ENCODE results near the gene TRIM22.
A peak's percentile ranks its signal among the peaks of the same experiment; 100 is the strongest.
"Not testable (repeated sequence)": the region's sequence is repeated elsewhere in the genome, so short reads cannot be mapped to it uniquely, and the experiment has no call there.

Gene TRIM22, protein sequence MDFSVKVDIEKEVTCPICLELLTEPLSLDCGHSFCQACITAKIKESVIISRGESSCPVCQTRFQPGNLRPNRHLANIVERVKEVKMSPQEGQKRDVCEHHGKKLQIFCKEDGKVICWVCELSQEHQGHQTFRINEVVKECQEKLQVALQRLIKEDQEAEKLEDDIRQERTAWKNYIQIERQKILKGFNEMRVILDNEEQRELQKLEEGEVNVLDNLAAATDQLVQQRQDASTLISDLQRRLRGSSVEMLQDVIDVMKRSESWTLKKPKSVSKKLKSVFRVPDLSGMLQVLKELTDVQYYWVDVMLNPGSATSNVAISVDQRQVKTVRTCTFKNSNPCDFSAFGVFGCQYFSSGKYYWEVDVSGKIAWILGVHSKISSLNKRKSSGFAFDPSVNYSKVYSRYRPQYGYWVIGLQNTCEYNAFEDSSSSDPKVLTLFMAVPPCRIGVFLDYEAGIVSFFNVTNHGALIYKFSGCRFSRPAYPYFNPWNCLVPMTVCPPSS

DNA sequence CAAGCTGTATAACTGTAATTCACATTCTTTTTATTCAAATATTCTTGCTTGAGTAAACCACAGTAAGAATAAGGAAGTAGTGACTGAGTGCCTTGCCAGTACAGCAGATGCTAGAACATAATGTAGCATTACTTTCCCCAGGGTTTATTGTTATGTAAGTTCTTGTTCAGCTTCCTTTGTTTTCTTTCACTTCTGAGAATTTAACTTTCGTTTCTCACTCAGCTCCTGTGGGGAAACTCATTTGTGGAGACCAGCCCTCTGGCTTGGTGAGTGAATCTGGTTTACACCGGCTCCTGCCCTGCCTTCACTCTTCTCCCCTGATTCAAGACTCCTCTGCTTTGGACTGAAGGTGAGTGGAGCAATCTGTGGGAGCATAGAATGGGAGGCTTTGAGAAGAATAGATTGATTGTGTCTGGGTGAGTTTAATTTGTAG, at the start of gene TRIM22:
Gene TRIM22 (plus strand): TSS at position 240 of the 433 bp plus-strand sequence. CDS start 6,443 bp downstream, outside the sequence.
- FAIRE-seq (no peak), DNase-seq (ENCODE audit: low spot score) (peak; percentile 39)

DNA sequence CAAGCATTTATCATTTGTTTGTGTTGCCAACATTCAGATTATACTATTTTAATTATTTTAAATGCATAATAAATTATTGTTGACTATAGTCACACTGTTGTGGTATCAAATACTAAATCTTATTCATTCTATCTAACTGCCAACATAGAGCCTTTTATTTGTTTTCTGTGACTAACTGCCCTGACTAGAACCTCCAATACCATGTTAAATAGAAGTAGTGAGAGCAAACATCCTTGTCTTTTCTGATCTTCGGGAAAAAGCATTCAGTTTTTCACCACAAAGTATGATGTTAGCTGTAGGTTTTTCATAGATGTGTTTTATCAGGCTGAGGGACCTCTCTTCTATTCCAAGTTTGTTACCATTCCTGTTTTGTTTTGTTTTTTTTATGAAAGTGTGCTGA, 49.6 kb upstream of the TRIM22 start:
- DNase-seq (ENCODE audit: low spot score) = no peak
- FAIRE-seq = no peak

DNA sequence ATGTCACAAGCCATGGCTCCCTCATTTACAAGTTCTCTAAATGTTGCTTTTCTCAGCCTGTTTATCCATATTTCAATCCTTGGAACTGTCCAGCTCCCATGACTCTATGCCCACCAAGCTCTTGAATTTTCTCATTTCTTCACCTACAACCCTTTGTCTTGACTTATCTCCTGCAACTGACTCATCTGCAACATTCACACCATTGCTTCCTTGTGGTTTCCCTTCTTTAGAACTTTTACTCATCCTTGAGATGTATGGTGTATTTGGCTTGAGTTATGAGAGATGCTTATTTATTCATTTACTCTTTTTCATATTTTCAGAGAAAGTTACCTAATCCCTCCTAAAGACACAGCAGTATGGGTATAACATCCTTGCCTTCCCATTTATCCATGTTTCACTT, 46.0 kb upstream of the TRIM22 start:
- FAIRE-seq = no peak
- DNase-seq (ENCODE audit: low spot score) = no peak

DNA sequence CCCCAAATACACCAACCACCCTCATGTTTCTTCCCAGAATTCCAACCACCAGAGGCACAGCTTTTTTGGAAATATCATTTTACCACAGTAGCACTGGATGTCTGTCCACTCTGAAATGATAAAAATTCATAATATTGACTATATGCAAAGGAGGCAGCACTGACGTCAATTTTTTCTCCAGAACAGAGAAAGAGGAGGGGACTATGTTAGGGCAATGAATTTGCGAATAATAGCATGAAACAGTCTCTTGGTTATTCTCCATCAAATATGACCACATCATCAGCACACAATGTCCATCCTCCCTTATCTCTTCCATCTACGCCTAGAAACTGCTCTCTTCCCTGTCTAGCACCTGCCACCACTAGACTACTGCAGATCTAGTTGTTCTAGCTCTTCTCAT, 43.5 kb upstream of the TRIM22 start:
- FAIRE-seq (no peak), DNase-seq (ENCODE audit: low spot score) (no peak)

DNA sequence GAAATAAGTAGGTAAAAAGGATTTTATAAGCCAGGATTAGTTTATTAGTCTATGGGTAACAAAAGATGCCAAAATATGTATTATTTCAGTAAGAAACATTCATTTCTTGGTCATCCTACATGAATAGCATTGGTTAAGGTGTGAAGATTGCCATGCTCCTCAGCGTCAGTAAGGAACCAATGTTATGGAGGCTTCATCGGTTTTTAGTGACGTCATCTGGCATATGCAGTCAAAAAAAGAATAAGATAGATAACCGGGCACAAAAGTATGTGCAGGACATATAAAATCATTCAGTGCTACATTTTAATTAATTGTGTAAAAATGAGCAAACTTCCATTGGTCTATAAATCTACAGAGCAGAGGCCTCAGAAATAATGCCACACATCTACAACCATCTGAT, 34.1 kb upstream of the TRIM22 start:
- FAIRE-seq = no peak
- DNase-seq (ENCODE audit: low spot score) = no peak

DNA sequence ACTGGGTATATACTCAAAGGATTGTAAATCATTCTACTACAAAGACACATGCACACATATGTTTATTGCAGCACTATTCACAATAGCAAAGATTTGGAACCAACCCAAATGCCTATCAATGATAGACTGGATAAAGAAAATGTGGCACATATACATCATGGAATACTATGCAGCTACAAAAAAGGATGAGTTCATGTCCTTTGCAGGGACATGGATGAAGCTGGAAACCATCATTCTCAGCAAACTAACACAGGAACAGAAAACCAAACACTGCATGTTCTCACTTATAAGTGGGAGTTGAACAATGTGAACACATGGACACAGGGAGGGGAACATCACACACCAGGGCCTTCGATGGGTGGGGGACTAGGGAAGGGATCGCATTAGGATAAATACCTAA, 32.6 kb upstream of the TRIM22 start:
- DNase-seq (ENCODE audit: low spot score); FAIRE-seq: not testable (repeated sequence)

DNA sequence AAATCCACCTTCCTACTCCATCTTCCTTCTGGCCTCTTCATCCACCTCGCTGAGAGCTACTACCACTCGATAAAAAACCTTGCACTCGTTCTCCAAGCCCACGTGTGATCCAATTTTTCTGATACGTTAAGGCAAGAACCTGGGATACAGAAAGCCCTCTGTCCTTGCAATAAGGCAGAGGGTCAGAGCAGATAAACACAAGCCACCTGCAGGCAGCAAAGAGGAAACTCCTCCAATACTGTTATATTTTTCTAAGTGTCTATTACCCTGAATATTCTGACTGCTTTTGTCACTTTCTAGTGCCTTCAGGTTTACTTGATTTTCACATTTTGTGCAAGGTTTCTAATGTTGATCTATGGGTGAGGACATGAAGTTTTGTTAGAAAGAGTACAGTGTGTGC, 31.3 kb upstream of the TRIM22 start:
- FAIRE-seq (no peak), DNase-seq (ENCODE audit: low spot score) (no peak)

DNA sequence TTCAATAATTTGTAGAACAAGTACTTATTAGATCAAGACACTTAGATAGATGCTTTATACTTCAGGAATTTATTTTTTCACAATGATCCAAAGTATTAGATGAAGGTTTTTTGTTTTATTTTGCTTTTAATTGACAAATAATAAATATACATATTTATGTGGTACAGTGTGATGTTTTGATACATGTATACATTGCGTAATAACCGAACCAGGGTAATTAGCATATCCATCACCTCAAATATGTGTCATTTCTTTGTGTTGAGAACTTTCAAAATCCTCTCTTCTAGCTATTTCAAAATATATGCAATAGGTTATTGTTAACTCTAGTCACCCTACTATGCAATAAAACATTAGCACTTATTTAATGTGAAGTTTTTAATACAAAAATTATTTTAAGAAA, 26.1 kb upstream of the TRIM22 start:
- DNase-seq (ENCODE audit: low spot score) (no peak), FAIRE-seq (no peak)

DNA sequence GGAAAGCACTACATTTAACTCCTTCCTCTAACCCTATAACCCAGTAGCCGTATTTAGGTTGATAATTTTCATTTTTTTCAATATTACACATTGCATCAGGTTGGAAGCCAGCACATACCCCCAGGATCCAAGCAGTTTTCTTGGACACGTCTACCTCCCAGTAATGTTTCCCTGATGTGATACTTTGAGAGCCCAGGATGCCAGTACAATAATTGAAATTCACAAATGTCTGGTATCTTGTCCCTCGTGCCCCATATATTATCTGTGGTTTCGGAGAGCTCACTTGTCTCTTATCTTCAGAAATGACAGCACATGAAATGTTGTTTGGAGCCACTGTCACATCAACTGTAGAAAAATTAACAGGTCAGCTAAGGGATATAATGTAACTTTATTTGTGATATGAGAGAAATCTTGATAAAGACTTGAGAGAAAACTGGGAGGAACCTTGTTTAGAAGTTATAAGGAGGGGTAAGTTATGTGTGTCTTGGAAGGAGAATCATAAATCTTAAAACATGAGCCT, 24.5 kb upstream of the TRIM22 start:
- DNase-seq (ENCODE audit: low spot score) = no peak
- FAIRE-seq = no peak

DNA sequence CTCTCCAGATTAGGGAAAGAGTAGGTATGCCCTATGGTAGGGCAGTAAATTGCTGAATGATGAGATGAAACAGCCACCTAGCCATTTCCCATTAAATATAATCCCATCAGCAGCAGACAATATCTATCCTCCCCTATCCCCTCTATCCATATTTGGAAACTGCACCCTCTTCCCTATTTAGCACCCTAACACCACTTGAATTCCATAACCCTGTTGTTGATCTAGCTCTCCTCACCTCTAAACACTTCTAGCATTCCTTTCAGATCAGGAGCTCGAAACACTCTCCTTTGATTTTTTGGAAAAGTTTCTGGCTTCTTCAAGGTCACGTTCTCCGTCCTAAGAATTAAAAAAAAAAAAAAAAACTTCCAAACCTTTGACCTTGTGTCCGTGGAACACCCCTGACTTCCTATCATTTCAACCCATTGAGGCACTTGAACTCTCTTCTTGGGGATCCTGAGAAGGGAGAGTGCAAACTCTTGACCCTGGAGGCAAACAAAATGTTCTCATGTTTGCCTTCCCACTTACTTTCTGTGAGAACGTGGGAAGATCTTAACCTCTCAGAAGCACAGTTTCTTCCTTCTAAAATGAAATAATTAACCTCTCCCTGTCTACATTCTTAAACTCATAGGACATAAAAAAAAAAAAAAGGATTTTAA, 23.7 kb upstream of the TRIM22 start:
- DNase-seq (ENCODE audit: low spot score) (no peak), FAIRE-seq (no peak)

DNA sequence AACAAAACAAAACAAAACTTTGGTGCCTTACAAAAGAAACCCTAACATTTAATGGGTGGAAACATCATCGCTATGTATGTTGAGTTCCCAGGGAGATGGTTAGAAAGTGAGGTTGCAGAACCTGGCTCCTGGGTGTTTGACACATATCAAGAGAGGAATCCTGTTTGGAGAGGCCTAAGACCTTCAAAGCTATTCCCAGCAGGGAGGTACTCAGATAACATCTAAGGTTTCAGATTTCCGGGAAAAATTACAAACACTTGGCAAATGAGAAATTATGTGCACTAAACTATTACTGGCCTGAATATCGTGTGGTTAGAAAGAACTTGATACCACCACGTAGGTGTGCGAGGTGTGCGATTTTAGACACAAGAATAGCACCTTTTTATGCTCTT, 23.2 kb upstream of the TRIM22 start:
- FAIRE-seq (no peak), DNase-seq (ENCODE audit: low spot score) (no peak)

DNA sequence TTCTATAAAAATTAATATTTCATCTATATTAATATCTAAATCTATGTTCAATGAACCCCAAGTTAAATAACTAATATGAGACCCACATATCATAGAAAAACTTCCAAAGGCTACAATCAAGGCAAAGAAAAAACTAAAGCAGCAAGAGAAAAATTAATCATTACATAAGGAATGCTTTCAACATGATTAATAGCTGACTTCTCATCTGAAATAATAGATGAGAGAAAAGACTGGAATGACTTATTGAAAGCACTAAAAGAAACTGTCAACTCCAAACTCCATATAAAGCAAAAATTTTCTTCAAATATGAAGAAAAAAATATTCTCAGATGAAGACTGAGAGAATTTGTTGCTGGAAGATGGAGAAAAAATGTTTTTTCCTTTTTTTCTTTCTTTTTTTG, 17.8 kb upstream of the TRIM22 start:
- FAIRE-seq = peak; percentile 86
- DNase-seq (ENCODE audit: low spot score) = peak; percentile 31

DNA sequence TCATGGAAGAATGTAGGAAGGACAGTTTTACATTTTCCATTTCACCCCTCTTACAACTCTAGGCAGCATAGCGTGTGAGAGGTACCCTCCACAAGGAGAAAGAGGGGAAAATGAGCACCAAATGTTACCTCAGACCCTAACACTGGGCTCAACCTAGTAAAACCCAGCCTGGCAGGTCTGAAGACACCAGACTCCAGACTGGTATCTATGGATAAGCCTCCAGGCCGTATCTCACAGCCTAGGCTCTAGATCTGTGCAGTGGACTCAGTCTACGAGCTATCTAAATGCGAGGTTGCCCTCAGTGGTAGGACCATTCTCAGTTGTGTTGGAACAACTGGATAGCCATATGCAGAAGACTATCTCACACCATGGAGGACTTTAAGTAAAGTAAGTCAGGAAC, 15.2 kb upstream of the TRIM22 start:
- DNase-seq (ENCODE audit: low spot score) (no peak), FAIRE-seq (no peak)

DNA sequence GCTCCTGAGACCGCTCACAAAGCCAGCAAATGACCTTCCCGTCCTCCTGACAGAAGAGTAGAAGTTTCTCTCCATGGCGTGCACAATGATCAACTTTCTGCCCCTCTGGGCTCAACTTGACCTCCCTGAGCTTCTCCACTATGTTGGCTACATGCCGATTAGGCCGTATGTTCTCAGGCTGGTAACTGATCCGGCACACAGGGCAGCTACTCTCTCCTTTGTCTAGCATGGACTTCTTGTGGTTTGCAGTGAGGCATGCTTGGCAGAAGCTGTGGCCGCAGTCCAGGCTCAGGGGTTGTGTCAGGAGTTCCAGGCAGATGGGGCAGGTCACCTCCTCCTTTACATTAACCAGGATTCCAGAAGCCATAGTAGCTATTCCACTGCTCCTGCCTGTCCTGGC, 9.8 kb upstream of the TRIM22 start:
- DNase-seq (ENCODE audit: low spot score) = peak; percentile 90
- peak; percentile 92 for FAIRE-seq

DNA sequence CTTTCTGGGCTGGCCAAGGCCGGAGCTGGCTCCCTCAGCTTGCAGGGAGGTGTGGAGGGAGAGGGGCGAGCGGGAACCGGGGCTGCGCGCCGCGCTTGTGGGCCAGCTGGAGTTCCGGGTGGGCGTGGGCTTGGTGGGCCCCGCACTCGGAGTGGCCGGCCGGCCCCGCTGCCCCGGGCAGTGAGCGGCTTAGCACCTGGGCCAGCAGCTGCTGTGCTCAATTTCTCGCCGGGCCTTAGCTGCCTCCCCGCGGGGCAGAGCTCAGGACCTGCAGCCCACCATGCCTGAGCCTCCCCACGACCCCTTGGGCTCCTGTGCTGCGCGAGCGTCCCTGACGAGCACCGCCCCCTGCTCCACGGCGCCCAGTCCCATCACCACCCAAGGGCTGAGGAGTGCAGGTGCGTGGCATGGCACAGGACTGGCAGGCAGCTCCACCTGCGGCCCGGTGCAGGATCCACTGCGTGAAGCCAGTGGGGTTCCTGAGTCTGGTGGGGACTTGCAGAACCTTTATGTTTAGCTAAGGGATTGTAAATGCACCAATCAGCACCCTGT, 6.6 kb upstream of the TRIM22 start:
- FAIRE-seq = not testable (repeated sequence)

DNA sequence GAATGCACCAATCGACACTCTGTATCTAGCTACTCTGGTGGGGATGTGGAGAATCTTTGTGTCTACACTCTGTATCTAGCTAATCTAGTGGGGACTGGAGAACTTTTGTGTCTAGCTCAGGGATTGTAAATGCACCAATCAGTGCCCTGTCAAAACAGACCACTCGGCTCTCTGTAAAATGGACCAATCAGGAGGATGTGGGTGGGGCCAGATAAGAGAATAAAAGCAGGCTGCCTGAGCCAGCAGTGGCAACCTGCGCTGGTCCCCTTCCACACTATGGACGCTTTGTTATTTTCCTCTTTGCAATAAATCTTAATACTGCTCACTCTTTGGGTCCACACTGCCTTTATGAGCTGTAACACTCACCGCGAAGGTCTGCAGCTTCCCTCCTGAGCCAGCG, 6.0 kb upstream of the TRIM22 start:
- DNase-seq (ENCODE audit: low spot score); FAIRE-seq: not testable (repeated sequence)

More for the DNA sequence above, 6.6 kb upstream of the TRIM22 start:
- not testable (repeated sequence) for DNase-seq (ENCODE audit: low spot score)

DNA sequence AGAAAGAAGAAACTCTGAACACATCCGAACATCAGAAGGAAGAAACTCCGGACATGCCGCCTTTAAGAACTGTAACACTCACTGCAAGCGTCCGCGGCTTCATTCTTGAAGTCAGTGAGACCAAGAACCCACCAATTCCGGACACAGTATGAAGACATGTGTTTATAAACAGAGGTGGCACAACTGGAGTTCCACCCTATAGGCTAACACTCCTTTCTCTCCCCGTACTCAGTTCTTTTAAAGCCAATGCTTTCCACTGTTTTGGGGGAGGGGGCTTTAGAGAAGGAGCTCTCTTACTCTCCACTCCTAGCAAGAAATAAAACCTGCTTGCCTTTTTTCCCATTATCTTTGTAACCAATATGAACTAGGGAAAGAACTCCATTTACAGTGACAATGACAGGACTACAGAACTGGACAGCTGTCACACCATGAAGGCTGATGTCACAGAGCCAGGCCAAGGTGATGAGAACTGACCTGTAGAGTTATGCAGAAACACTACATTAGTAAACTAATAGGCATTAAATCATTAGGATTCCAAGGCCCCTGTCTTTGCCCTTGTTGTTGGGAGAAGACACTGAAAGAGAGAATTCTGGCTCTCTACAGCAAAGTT, 5.4 kb upstream of the TRIM22 start:
- DNase-seq (ENCODE audit: low spot score) = no peak
- FAIRE-seq = no peak

DNA sequence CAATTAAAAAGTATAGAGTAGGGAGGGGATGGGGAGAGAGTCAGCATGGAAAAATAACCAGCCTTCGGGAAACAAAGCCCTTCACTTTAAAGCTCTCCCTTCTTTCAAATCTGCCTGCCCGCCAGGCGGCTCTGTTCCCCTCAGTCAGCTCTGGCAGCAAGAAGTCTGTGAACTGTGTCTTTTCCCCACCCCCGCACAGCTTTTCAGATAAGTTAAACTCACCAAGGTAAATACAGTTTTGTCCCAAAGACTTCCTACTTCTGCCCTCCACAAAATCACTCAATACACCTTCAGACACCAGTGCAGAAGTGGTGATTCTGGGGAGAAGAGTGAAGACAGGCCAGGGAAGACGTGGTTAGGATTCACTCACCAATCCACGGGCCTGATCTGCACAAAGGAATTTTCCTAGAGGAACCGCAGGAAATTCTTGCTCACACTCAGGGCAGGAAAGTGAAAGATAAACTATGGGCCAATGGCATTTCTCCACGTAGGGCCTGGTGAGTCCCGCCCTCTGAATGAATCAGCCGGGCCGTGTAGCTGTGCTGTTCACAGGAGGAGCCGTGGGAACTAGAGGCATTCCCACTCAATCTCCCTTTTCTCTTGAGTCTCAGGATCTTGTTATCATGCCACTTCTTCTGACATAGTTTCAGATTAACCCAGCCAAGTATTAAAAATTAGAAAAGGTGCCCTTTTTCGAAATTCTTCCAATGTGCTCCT, 4.8 kb upstream of the TRIM22 start, which contains the start of gene TRIM5:
Gene TRIM5 (minus strand): TSS at position 429 of the 717 bp plus-strand sequence. CDS start 4,897 bp downstream, outside the sequence.
- peak; percentile 88 for FAIRE-seq
- peak; percentile 89 for DNase-seq (ENCODE audit: low spot score)

DNA sequence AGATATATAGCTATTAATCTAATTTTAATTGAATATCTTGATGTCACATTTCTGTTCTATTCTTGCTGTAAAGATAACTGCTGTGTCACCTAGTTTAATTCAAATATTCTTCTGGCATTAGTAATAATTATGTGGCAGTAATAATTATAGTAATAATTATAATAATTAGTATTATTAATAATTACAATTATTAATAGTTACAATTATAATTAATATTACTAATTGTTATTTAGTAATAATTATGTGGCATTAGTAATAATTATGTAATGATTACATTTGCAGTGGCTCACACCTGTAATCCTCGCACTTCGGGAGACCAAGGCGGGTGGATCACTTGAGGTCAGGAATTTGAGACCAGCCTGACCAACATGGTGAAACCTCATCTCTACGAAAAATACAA, 3.2 kb upstream of the TRIM22 start:
- DNase-seq (ENCODE audit: low spot score) = no peak
- no peak for FAIRE-seq

DNA sequence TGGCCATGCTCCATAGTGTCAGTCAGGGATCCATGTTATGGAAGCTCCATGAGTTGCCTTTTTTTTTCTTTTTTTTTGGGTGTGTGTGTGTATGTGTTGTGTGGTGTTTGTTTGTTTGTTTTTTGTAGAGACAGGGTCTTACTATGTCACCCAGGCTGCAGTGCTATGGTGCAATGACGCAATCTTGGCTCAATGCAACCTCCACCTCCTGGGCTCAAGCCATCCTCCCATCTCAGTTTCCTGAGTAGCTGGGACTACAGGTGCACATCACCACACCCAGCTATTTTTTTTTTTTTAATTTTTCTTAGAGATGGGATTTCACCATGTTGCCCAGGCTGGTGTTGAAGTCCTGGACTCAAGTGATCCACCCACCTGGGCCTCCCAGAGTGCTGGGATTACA, 1.1 kb upstream of the TRIM22 start:
- DNase-seq (ENCODE audit: low spot score) (no peak), FAIRE-seq (no peak)

DNA sequence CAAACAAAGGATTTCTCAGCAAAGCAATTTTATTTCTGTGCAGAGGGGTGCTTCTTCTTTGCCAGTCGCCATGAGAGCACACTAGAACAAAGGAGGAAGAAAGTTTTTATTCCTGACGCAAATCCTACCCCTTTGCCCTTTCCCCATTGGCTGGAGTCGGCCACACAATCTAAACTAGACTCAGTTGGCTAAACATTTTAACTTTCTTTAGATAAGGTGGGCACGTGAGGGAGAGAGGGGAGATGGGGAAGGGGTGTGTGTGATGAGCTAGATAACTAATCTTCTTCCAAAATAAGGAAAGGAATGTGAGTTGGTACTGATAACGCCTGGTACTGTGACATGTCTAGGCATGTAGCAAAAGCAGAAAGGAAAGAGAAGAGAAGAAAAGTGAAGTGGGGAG, 626 bp downstream of the TRIM22 start:
- FAIRE-seq (no peak), DNase-seq (ENCODE audit: low spot score) (no peak)
